Vagina (tissue), 2 donors: ENCODE measurements around the gene SPSB3. TPM values are rescaled to one million over a fixed set of nuclear protein-coding genes. Genes with fewer than 3 reads are reported as not detected.

Experiments
- DNase-seq, 2 donors: peaks; one replicate each; pipeline ENCODE4 v3.0.0-alpha.2; 2017; ENCODE audit errors: extremely low spot score in 2 of 2
- H3K27ac ChIP-seq: fragments of 200-600 bp; sonication (generic); one replicate; pipeline ENCODE4 v1.5.1; 2019
- H3K27me3 ChIP-seq: fragments of 200-600 bp; sonication (generic); one replicate; pipeline ENCODE4 v1.5.1; 2019
- H3K36me3 ChIP-seq, 2 donors: fragments of 200-600 bp; sonication (generic); one replicate each; pipeline ENCODE4 v1.5.1; 2017 to 2019
- H3K4me1 ChIP-seq: fragments of 200-600 bp; sonication (generic); one replicate; pipeline ENCODE4 v1.5.1; 2019
- H3K4me3 ChIP-seq, 2 donors: fragments of 200-600 bp; sonication (generic); 1 replicate in 1 of 2; 2 replicates in 1 of 2; pipeline ENCODE4 v1.5.1; 2016 to 2019
- H3K9me3 ChIP-seq: fragments of 200-600 bp; sonication (generic); one replicate; pipeline ENCODE4 v1.5.1; 2019
- POLR2A ChIP-seq, 2 donors: fragments of 450-650 bp; IDR thresholded peaks; one replicate each; pipeline ENCODE4 v1.6.1; 2017; ENCODE audit warnings: antibody characterized with exemption in 2 of 2, mild to moderate bottlenecking in 2 of 2, moderate library complexity in 2 of 2
- POLR2AphosphoS5 ChIP-seq, 2 donors: sonication (generic); formaldehyde crosslinking; IDR thresholded peaks; one replicate each; pipeline ENCODE4 v1.9.0; 2017; ENCODE audit warnings: antibody characterized with exemption in 2 of 2, mild to moderate bottlenecking in 2 of 2, low read depth in 1 of 2; ENCODE audit not compliant: insufficient read depth in 1 of 2
- intact Hi-C: fragments of 100-400 bp; cut with DNase I; formaldehyde crosslinking; loops from one replicate; pipeline ENCODE4 v1.15.1; 2023
- total RNA-seq: library from RNA; depleted of rRNA; stranded (reverse); fragments of >200 nt; gene quantifications from one replicate; pipeline ENCODE4 v1.2.3, GENCODE V29; 2016
- TF ChIP-seq, protein P1 (sequence below), 3 experiments: fragments of 450-650 bp in 2 of 3; fragments of 200-600 bp in 1 of 3; sonication (generic) in 1 of 3; IDR thresholded peaks; one replicate each; pipeline ENCODE4 v1.5.1; 2017 to 2019; ENCODE audit warnings: antibody characterized with exemption in 3 of 3, mild to moderate bottlenecking in 2 of 3, moderate library complexity in 2 of 3

SPSB3 gene
- total RNA-seq, 1 donor from 2014 or later: 75.9 TPM

DNA sequence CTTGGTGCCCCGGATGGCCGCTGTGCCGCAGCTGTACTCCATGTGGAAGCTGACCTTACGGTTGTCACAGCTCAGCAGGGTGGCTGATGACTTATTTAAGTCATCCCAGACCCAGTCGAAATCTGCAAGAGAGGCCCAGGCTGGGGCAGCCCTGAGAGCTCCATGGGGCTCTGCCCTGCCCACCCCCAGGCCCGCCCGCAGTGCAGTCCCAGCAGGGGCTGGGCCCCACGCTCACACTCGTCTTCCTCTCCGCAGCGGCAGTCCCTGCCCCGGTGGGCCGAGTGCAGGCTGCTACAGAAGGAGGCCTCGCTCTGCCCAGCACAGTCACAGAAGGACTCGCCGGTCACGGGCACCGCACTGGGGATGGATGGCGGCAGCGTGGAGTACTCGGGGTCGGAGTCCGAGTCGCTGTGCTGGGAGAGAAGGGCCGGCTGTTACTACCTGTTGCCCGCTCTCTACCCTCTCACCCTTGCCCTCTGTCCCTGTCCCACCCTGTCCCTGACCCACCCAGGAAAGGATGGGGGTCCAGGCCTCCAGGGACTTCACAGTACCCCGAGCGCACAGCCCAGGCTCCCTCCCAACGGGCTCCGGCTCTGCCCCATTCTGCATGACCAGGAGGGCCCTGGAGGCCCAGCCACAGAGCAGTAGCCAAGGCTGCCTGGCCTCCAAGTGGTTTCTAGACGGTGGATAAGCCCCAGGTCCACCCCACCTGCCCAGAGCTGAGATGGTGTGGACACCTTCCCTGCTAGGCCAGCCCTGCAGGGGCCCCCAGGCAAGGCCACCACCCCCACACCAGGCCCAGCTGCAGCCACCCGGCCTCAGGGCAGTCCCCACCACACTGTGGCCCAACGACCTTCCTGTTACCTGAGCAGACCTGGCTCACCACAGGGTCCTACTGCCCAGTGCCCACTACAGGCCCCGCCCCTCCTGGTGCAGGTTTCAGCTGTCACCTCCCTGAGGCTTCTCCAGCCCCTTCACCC, 3.9 kb downstream of the SPSB3 start:
- DNase-seq: no peak
- no peaks in the 10 kb centered on the region for H3K9me3 ChIP-seq
- intact Hi-C loops: no loop called here
- peaks cover 0 to 38% of the 10 kb centered on the region in 2 donors for H3K36me3 ChIP-seq
- H3K27me3 ChIP-seq: no peaks in the 10 kb centered on the region
- no peak overlapping the region for H3K4me3 ChIP-seq
- peaks cover 52% of the 10 kb centered on the region for H3K4me1 ChIP-seq
- H3K27ac ChIP-seq: no peak overlapping the region
- TF ChIP-seq POLR2A (IDR thresholded peaks at IDR 0.05): no peak
- TF ChIP-seq, protein P1, sequence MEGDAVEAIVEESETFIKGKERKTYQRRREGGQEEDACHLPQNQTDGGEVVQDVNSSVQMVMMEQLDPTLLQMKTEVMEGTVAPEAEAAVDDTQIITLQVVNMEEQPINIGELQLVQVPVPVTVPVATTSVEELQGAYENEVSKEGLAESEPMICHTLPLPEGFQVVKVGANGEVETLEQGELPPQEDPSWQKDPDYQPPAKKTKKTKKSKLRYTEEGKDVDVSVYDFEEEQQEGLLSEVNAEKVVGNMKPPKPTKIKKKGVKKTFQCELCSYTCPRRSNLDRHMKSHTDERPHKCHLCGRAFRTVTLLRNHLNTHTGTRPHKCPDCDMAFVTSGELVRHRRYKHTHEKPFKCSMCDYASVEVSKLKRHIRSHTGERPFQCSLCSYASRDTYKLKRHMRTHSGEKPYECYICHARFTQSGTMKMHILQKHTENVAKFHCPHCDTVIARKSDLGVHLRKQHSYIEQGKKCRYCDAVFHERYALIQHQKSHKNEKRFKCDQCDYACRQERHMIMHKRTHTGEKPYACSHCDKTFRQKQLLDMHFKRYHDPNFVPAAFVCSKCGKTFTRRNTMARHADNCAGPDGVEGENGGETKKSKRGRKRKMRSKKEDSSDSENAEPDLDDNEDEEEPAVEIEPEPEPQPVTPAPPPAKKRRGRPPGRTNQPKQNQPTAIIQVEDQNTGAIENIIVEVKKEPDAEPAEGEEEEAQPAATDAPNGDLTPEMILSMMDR (IDR thresholded peaks at IDR 0.05): no peak
- TF ChIP-seq POLR2AphosphoS5 (IDR thresholded peaks at IDR 0.05; ENCODE audit: insufficient read depth in 1 of 2, low read depth in 1 of 2): no peak

DNA sequence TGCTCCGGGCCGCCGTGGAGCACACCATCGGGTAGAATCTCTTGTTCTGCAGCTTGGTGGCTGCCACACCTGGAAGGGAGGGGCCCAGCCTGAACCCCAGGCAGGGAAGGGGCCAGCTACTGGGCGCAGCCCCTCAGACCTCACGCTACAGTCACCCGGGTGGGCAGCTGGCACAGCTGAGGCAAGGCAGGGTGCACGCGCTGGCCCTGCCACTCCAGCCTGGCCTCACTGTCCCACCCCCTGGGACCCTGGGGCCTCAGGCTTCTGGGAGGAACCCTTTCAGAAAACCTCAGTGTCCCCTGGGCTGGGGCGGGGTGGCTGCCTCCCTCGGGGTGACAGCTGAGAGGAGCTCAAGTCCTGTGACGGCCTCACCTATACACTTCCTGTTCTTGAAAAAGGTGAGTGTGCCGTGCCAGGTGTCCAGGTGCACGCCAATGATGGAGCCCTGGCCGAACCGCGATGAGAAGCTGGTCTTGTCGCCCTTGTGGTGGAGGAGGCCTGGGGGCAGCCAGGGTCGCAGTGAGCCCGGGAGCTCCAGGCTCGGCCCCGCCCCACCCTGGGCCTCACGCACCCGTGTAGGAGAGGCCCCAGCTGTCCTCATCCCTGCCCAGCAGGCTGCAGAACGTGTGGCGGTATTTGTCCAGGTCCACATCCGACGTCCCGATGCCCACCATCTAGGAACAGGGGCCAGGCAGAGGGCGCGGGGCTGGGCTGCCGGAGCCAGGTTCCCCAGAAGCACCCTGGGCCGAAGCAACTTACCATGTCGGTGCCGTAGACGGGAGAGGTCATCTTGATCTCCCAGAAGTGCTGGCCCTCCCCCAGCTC, 4.8 kb downstream of the SPSB3 start:
- peaks cover 52% of the 10 kb centered on the region for H3K4me1 ChIP-seq
- no peak overlapping the region for H3K4me3 ChIP-seq
- H3K27me3 ChIP-seq: no peaks in the 10 kb centered on the region
- no peaks in the 10 kb centered on the region for H3K9me3 ChIP-seq
- H3K27ac ChIP-seq: no peak overlapping the region
- no peak for DNase-seq
- peaks cover 0 to 38% of the 10 kb centered on the region in 2 donors for H3K36me3 ChIP-seq
- intact Hi-C loops: no loop called here
- TF ChIP-seq, protein P1 (IDR thresholded peaks at IDR 0.05): no peak
- TF ChIP-seq POLR2A (IDR thresholded peaks at IDR 0.05) (no peak), POLR2AphosphoS5 (IDR thresholded peaks at IDR 0.05; ENCODE audit: insufficient read depth in 1 of 2, low read depth in 1 of 2) (no peak)

DNA sequence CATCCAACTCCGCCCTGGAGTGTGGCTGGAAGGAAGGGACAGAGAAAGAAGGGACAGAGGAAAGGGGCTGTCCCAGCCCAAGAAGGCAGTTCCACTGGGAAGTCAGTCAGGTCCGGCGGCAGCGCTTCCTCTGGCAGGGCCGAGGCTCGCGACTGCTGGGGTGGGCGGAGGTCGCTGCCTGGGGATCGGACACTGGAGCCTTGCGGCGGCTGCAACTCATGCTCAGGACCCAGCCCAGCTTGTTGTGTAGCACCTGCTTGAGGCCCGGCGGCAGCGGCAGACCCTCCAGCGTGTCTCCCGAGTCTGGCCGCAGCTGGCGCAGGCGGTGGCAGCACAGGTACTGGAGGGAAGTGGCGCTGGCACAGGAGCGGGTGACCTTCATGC, 5.4 kb downstream of the SPSB3 start:
- intact Hi-C loops: no loop called here
- H3K4me3 ChIP-seq: no peak overlapping the region
- TF ChIP-seq, protein P1 (IDR thresholded peaks at IDR 0.05): no peak
- no peak for TF ChIP-seq POLR2AphosphoS5 (IDR thresholded peaks at IDR 0.05; ENCODE audit: insufficient read depth in 1 of 2, low read depth in 1 of 2)
- TF ChIP-seq POLR2A (IDR thresholded peaks at IDR 0.05): no peak
- no peaks in the 10 kb centered on the region for H3K9me3 ChIP-seq
- peaks cover 0 to 38% of the 10 kb centered on the region in 2 donors for H3K36me3 ChIP-seq
- no peak overlapping the region for H3K27ac ChIP-seq
- DNase-seq: no peak
- H3K4me1 ChIP-seq: peaks cover 58% of the 10 kb centered on the region
- no peaks in the 10 kb centered on the region for H3K27me3 ChIP-seq

DNA sequence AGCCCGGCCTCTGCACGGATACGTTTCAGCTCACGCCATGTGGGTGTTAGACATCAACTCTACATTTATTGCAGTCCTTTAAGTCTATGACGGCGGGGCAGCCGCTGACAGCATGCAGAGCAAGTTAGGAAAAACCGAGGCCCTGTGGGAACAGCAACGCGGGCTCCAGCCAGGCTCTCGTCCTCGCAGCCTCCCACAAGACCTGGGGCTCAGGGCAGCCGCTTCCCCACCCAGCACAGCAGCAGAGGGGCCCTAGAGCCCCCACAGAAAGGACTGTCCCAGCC, 5.8 kb downstream of the SPSB3 start:
- no peaks in the 10 kb centered on the region for H3K27me3 ChIP-seq
- H3K36me3 ChIP-seq: peaks cover 0 to 38% of the 10 kb centered on the region in 2 donors
- no peak for DNase-seq
- TF ChIP-seq, protein P1 (IDR thresholded peaks at IDR 0.05): no peak
- no peak for TF ChIP-seq POLR2A (IDR thresholded peaks at IDR 0.05)
- no peak for TF ChIP-seq POLR2AphosphoS5 (IDR thresholded peaks at IDR 0.05; ENCODE audit: insufficient read depth in 1 of 2, low read depth in 1 of 2)
- H3K4me1 ChIP-seq: peaks cover 58% of the 10 kb centered on the region
- intact Hi-C loops: no loop called here
- no peak overlapping the region for H3K27ac ChIP-seq
- no peak overlapping the region for H3K4me3 ChIP-seq
- H3K9me3 ChIP-seq: no peaks in the 10 kb centered on the region
